ENCODE data around the gene TMEM45A. TPM values are rescaled to one million over a fixed set of nuclear protein-coding genes. Genes with fewer than 3 reads are reported as not detected.

TMEM45A gene
- total RNA-seq, 1 experiment from 2014 or later = 10.1 TPM

- no peak for TF ChIP-seq CTCF (conservative IDR thresholded peaks at IDR 0.05)
- Mint-ChIP-seq H3K9me3 (no peaks in the 10 kb centered on the region), H3K4me1 (peaks cover 26% of the 10 kb centered on the region in 2 experiments), H3K27ac (peak overlapping the region; percentile 46 to 98 (median 92)), H3K4me3 (peak overlapping the region in 1 of 2 experiments; percentile 43; a peak in 3 of 5 replicates), H3K36me3 (ENCODE audit: insufficient read depth in 1 of 3, low read depth in 3 of 3) (no peaks in the 10 kb centered on the region), H3K27me3 (ENCODE audit: low read depth) (no peaks in the 10 kb centered on the region)
- H3K27ac ChIP-seq (ENCODE audit: insufficient read length, low read depth, low read length) = peak overlapping the region; percentile 41
- no peak overlapping the region for H4K8ac ChIP-seq (replicated peaks; ENCODE audit: insufficient read length, low read depth, low read length)
- H3K9me3 ChIP-seq (ENCODE audit: control insufficient read depth, low read depth, low read length) = no peaks in the 10 kb centered on the region
- no peak overlapping the region for H3K18ac ChIP-seq (ENCODE audit: insufficient read length, low read depth, low read length)
- no peak overlapping the region for H3K9ac ChIP-seq (ENCODE audit: extremely low read depth, insufficient read length, low read length)
- peak; percentile 48 for DNase-seq
- H2BK120ac ChIP-seq (ENCODE audit: low read depth, low read length, poor library complexity, severe bottlenecking) = no peak overlapping the region
- no peaks in the 10 kb centered on the region for H3K79me2 ChIP-seq (ENCODE audit: insufficient read depth, low read length)
- no peaks in the 10 kb centered on the region for H3K23me2 ChIP-seq (ENCODE audit: insufficient read length, low read depth, low read length, poor library complexity, severe bottlenecking)
- no peak overlapping the region for H2AK5ac ChIP-seq (ENCODE audit: insufficient read length, low read length)
- H4K91ac ChIP-seq (ENCODE audit: insufficient read length, low read depth, low read length) = no peak overlapping the region
- H3K4ac ChIP-seq (ENCODE audit: low read depth, low read length) = no peak overlapping the region
- H4K5ac ChIP-seq (ENCODE audit: insufficient read length, low read depth, low read length) = no peak overlapping the region
- no CpG with 5 or more reads among the region's 7 CpGs for WGBS (ENCODE audit: extremely low coverage, insufficient read length, low lambda C conversion rate)
- H3K56ac ChIP-seq (ENCODE audit: insufficient read length, low read depth, low read length) = no peak overlapping the region
- peak overlapping the region; percentile 19 for H2BK5ac ChIP-seq (ENCODE audit: insufficient read length, low read length)
- no peak overlapping the region for H3K23ac ChIP-seq (ENCODE audit: insufficient read length, low read depth, low read length)
- H3T11ph ChIP-seq (ENCODE audit: low read length) = no peak overlapping the region
- no peaks in the 10 kb centered on the region for H3K27me3 ChIP-seq (ENCODE audit: insufficient read depth, low read length)
- no peak overlapping the region for H2BK12ac ChIP-seq (ENCODE audit: insufficient read length, low read depth, low read length)
- H3K79me1 ChIP-seq (ENCODE audit: insufficient read depth, low read depth, low read length, poor library complexity, severe bottlenecking) = no peaks in the 10 kb centered on the region
- no peak overlapping the region for H3K4me2 ChIP-seq (ENCODE audit: insufficient read depth, insufficient read length, low read length)
- no peak overlapping the region for H2BK20ac ChIP-seq (ENCODE audit: low read depth, low read length, poor library complexity, severe bottlenecking)
- H3K14ac ChIP-seq (ENCODE audit: insufficient read depth, low read length) = peak overlapping the region; percentile 60; the same call in 1 of the 2 replicates
- H3K4me1 ChIP-seq (ENCODE audit: insufficient read depth, low read length) = peaks cover 4% of the 10 kb centered on the region; the same call in 1 of the 2 replicates
- H2BK15ac ChIP-seq (ENCODE audit: low read depth, low read length) = no peak overlapping the region
- no peak overlapping the region for H2AFZ ChIP-seq (ENCODE audit: low read length)
- no peaks in the 10 kb centered on the region for H4K20me1 ChIP-seq (ENCODE audit: control insufficient read depth, insufficient read depth, insufficient read length)
Measured at GRCh38 chr3:100561459-100562158, 69.2 kb downstream of the TMEM45A start.
